Measurements from ENCODE around the gene CDC42EP4.
"Not testable (repeated sequence)": the region's sequence is repeated elsewhere in the genome, so short reads cannot be mapped to it uniquely, and the experiment has no call there.

The CDC42EP4 gene

GRCh38 chr17:73279704-73280103, 32.1 kb downstream of the CDC42EP4 start:
- no peak for DNase-seq (ENCODE audit: low spot score)

- DNase-seq (ENCODE audit: low spot score): no peak
Measured at GRCh38 chr17:73278465-73279453, 33.0 kb downstream of the CDC42EP4 start.

DNA sequence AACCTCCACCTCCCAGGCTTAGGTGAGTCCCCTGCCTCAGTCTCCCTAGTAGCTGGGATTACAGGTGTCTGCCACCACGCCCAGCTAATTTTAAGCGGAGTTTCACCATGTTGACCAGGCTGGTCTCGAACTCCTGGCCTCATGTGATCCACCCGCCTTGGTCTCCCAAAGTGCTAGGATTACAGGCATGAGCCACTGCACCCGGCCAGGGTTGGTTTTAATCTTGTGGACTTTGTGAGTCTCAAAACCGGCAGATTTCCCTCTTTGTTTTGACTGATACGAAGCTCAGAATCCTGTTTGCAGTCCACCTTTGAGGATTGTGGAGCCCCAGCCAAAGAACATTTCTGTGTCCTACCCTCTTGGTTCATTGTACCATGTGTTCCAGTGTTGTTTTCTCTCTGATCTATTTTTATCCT, 33.7 kb downstream of the CDC42EP4 start:
- no peak for DNase-seq (ENCODE audit: low spot score)

- no peak for DNase-seq (ENCODE audit: low spot score)
Measured at GRCh38 chr17:73274490-73274889, 37.3 kb downstream of the CDC42EP4 start.

GRCh38 chr17:73272906-73273218, 38.9 kb downstream of the CDC42EP4 start:
- DNase-seq (ENCODE audit: low spot score): no peak

DNA sequence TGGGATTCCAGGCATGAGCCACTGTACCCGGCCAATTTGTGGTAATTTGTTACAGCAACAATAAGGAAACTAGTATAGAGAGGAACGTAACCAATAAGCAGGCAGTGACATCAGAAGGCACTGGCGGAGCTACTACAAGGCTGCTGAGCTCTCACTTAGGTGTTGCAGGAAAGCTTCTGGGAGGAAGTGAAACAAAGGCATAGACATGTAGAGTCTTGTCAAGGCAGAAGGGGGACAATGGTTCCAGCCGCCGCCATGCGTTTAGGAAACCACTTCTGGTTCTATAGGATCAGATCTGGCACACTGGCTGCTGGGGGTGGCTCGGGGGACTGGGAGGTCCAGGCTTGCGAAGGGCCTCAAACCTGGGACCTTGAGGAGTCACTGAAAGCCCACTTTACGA, 40.7 kb downstream of the CDC42EP4 start:
- no peak for DNase-seq (ENCODE audit: low spot score)

GRCh38 chr17:73269791-73270190, 42.0 kb downstream of the CDC42EP4 start:
- DNase-seq (ENCODE audit: low spot score): no peak

- no peak for DNase-seq (ENCODE audit: low spot score)
Measured at GRCh38 chr17:73269329-73269615, 42.5 kb downstream of the CDC42EP4 start.

- no peak for DNase-seq (ENCODE audit: low spot score)
Measured at GRCh38 chr17:73268582-73269328, 43.0 kb downstream of the CDC42EP4 start.

DNA sequence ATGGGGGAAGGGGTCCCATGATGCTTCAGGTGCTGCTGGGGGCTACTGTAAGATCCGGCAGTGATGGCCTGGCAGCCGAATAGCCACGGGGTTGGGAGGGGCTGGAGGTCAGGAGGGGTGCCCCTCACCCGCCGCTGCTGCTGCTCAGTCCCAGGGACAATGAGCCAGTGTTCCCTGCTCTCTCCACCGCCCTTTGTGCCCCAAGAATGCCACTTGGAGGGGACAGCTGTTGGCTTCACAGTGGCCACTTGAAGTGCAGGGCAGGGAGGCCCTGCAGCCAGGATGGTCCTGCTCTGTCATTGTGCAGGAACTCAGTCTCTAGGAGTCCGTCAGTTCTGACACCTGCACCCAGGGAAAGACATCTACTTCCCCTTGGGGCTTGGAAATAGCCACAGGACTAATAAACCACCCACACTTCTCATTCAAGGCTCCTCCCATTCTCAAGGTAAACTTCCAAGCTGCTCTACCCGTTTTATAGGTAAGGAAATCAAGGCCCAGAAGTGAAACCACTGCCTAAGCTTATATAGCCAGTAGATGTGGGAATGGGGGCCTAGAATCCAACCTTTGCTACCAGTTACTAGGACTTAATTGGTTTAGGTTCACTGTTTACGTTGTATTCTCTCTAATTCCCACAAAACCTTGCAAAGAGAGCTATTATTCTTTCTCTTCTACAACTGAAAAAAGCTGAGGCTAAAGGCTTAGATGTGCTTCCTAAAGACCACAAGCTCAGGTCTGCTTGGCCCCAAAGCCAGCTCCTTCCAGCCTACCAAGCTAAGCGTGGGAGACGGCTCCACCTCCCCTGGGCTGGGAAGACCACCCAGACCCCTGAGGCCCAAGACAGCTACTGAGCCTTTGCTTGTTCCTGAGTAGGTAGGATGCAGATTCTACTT, 43.9 kb downstream of the CDC42EP4 start:
- DNase-seq (ENCODE audit: low spot score): no peak

GRCh38 chr17:73266796-73267195, 45.0 kb downstream of the CDC42EP4 start:
- no peak for DNase-seq (ENCODE audit: low spot score)

- DNase-seq (ENCODE audit: low spot score): no peak
Measured at GRCh38 chr17:73265646-73266640, 45.9 kb downstream of the CDC42EP4 start.

GRCh38 chr17:73264448-73264847, 47.4 kb downstream of the CDC42EP4 start:
- not testable (repeated sequence) for DNase-seq (ENCODE audit: low spot score)

DNA sequence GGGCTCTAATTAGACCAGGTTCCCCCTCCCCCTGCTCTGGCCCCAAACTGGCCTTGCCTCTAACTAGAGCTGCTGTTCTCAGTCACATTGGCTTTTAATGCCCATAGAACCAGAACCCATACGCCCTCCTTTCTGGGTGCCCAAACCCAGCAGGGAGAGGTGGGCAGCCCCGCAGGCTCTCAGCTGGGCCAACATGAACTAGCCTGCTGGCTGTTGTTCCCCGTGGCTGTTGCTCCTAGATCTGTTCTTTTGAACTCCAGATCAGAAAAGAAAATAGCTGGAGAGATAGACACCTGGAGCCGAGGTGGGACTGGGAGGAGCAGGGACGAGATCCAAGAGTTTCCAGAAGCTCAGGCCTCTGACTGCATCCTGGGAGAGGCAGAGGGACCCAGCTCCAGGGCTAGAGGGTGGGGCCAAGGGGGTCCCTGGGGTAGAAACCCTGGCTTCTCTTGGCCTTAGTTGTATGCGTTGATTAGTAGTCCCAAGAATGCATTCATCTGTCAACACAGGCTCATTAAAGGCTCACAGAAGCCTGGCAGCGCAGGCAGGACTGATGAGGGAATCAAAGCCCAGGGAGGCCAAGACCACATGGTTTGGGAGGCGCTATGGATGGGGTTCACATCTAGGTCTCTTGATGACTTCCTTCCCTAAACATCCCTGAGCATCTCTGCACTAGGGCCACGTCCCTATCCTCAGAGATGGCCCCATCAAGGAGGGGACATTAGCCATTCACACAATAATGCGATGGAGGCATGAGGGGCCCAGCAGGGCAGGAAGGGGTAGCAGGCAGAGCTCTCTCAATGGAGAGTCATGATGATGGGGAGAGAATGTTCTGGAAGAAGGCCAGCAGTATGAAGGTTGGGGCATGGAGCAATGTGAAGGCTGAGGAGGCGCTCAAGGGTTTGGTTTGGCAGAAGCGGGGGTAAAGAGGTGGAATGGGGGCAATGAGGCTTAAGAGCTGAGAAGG, 48.8 kb downstream of the CDC42EP4 start:
- no peak for DNase-seq (ENCODE audit: low spot score)

- no peak for DNase-seq (ENCODE audit: low spot score)
Measured at GRCh38 chr17:73261952-73262675, 49.7 kb downstream of the CDC42EP4 start.

DNA sequence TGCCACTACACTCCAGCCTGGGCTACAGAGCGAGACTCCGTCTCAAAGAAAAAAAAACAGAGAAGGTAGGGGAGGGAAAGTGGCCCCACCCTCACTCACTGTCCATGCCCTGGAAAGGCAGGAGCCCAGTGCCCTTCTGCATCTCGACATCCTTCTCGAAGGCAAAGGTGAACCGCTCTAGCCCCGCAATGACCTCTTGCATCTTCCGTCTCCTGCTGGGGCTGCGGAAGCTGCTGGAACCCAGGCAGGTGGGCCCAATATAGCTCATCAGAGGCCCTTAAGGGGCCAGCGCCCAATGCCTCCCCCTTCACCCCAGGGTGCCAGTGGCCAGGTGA, 50.2 kb downstream of the CDC42EP4 start, which contains the start of gene CPSF4L:
Gene CPSF4L (minus strand): TSS at position 264 of the 335 bp plus-strand sequence. CDS start 62 bp downstream, at position 202.
- DNase-seq (ENCODE audit: low spot score): no peak

DNA sequence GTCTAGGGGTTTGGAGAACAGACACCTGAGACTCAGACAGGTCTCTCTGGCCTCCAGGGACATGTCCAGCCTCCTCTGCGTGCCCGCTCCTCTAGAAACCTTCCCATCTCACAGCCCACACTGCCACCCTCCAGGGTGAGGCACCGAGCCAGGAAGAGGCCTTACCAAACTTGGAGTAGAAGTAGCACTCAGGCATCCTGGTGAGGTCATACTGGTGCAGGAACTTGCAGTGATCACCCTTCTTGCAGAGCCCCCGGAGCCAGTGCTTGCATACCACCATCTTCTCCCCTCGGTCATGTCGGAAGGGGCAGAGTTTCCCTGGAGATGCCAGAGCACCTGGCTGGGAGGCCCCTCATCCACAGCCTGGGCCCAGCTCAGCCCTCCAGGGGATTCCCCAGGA, 54.3 kb downstream of the CDC42EP4 start:
- DNase-seq (ENCODE audit: low spot score): peak; percentile 9

DNA sequence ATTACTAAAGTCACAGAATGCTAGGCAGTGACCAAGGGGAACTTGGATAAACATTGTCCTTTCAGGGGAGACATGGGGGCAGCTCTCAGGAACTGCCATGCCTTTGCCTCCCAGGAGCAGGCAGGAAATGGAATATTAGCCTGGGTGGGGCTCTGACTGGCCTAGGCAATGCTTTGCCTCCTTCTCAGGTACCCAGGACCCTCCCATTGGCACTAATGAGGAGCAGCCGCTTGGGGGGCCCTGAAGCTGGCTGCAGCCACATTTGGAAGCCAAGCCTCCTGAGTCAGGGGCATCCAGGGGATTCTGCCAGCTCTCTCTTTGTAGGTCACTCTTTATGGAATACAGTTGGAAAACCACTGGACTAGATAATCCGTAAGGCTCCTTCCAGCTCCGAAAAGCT, 55.6 kb downstream of the CDC42EP4 start:
- DNase-seq (ENCODE audit: low spot score): no peak

GRCh38 chr17:73255671-73256181, 56.1 kb downstream of the CDC42EP4 start:
- DNase-seq (ENCODE audit: low spot score): peak; percentile 79

Data from kidney tubule cell (primary cell).